OCI-LY7 (cell line): Measurements from ENCODE around the gene FBN3. TPM values are rescaled to one million over a fixed set of nuclear protein-coding genes. Genes with fewer than 3 reads are reported as not detected.

Source experiments
- BruUV-seq: library from RNA; stranded (reverse); fragments of 400-500 nt; replicated peaks from 2 replicates; lab custom pipeline; 2021; lab: Mats Ljungman, UMichigan
- CTCF ChIA-PET: fragments of 300-600 bp; sonication (Branson Sonifier 250); formaldehyde crosslinking; loops from one replicate; lab custom pipeline; 2022; ENCODE audit warnings: antibody characterized with exemption; ENCODE audit not compliant: unreplicated experiment; lab: Charles Lee
- POLR2A ChIA-PET: fragments of 300-600 bp; sonication (Branson Sonifier 250); formaldehyde crosslinking; loops from one replicate; lab custom pipeline; 2022; ENCODE audit warnings: antibody characterized with exemption; lab: Charles Lee
- DNase-seq: peaks from one replicate; pipeline ENCODE4 v3.0.0-alpha.2; 2015; ENCODE audit warnings: low spot score
- H2AFZ ChIP-seq: fragments of 200-600 bp; sonication (generic), shearing (Covaris generic); 2 replicates; pipeline ENCODE4 v1.6.1; 2014; ENCODE audit warnings: mild to moderate bottlenecking, antibody characterized with exemption, low read length, moderate library complexity
- H3K27ac ChIP-seq: fragments of 200-600 bp; sonication (generic); 2 replicates; pipeline ENCODE4 v1.5.1; 2014; ENCODE audit warnings: mixed run types, low read depth, mild to moderate bottlenecking, moderate library complexity, low read length, inconsistent platforms; ENCODE audit not compliant: poor library complexity, severe bottlenecking
- H3K36me3 ChIP-seq: fragments of 200-600 bp; sonication (generic); 2 replicates; pipeline ENCODE4 v1.6.1; 2014; ENCODE audit warnings: mild to moderate bottlenecking, antibody characterized with exemption, low read length, moderate library complexity, mixed read lengths; ENCODE audit not compliant: insufficient read depth
- H3K4me1 ChIP-seq: fragments of 200-600 bp; sonication (generic); 2 replicates; pipeline ENCODE4 v1.5.1; 2014; ENCODE audit warnings: mild to moderate bottlenecking, low read length; ENCODE audit not compliant: insufficient read depth, poor library complexity, severe bottlenecking
- H3K4me2 ChIP-seq: fragments of 200-600 bp; sonication (generic); 2 replicates; pipeline ENCODE4 v1.6.1; 2014; ENCODE audit warnings: mild to moderate bottlenecking, low read length
- H3K4me3 ChIP-seq: fragments of 200-600 bp; sonication (generic); 2 replicates; pipeline ENCODE4 v1.5.1; 2014; ENCODE audit warnings: mild to moderate bottlenecking, low read depth, low read length; ENCODE audit not compliant: poor library complexity, severe bottlenecking
- H3K79me2 ChIP-seq: fragments of 200-600 bp; sonication (generic); 2 replicates; pipeline ENCODE4 v1.6.1; 2016; ENCODE audit warnings: low read depth, mild to moderate bottlenecking, low read length, moderate library complexity, mixed read lengths; ENCODE audit not compliant: insufficient read depth
- H3K9me2 ChIP-seq: fragments of 200-600 bp; sonication (generic); 2 replicates; pipeline ENCODE4 v1.6.1; 2016; ENCODE audit warnings: mild to moderate bottlenecking, low read length, mixed read lengths; ENCODE audit not compliant: insufficient read depth
- H3K9me3 ChIP-seq: fragments of 200-600 bp; sonication (generic); 2 replicates; pipeline ENCODE4 v1.6.1; 2014; ENCODE audit warnings: mild to moderate bottlenecking, mixed run types, low read length, mixed read lengths
- H4K20me1 ChIP-seq: fragments of 200-600 bp; sonication (generic); 2 replicates; pipeline ENCODE4 v1.6.1; 2014; ENCODE audit warnings: mild to moderate bottlenecking, antibody characterized with exemption, low read length, moderate library complexity, mixed read lengths; ENCODE audit not compliant: insufficient read depth
- EZH2phosphoT487 ChIP-seq: fragments of 200-600 bp; sonication (generic); IDR thresholded peaks from 2 replicates; pipeline ENCODE4 v1.6.1; 2018; ENCODE audit warnings: low read depth, borderline replicate concordance, mild to moderate bottlenecking, mixed run types, antibody characterized with exemption, low read length, moderate library complexity, mixed read lengths
- intact Hi-C: fragments of 100-400 bp; cut with micrococcal nuclease; formaldehyde crosslinking; loops from one replicate; pipeline ENCODE4 v1.10.0; 2022; ENCODE audit not compliant: unreplicated experiment
- total RNA-seq, 2 experiments: library from RNA; depleted of rRNA in 1 of 2; stranded (reverse); fragments of >200 nt in 1 of 2; shearing (Covaris generic) in 1 of 2; gene quantifications; 2 replicates each; pipeline ENCODE4 v1.2.3, GENCODE V29; 2014 to 2022
- TF ChIP-seq, protein P1 (sequence below): fragments of 200-600 bp; sonication (generic); conservative IDR thresholded peaks from 2 replicates; pipeline ENCODE4 v1.5.1; 2014; ENCODE audit warnings: mild to moderate bottlenecking, antibody characterized with exemption, low read length, moderate library complexity, mixed read lengths

Gene FBN3
- total RNA-seq, 2 experiments from 2014 or later = not detected

DNA sequence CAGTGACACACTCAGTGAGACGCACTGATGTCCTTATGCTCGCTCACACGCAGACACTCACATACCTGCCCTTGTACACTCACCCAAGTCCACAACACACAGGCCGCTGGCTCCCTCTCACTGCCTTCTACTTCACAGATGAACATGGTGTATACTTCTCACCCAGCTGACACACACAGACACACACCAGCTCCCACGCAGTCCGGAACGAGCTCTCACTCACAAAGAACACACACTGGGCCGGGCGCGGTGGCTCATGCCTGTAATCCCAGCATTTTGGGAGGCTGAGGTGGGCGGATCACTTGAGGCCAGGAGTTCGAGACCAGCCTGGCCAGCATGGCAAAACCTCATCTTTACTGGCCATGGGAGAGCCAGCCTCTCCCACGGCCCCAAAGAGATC is 65.2 kb downstream of the FBN3 start:
- no peak overlapping the region for H3K27ac ChIP-seq
- H3K9me2 ChIP-seq = no peaks in the 10 kb centered on the region
- H4K20me1 ChIP-seq = no peaks in the 10 kb centered on the region
- H3K9me3 ChIP-seq = no peaks in the 10 kb centered on the region
- H3K4me1 ChIP-seq = no peaks in the 10 kb centered on the region
- intact Hi-C loops = no loop called here
- no TSS peak for BruUV-seq
- no peaks in the 10 kb centered on the region for H3K79me2 ChIP-seq
- POLR2A ChIA-PET = no interaction called here
- CTCF ChIA-PET = interaction anchor here (0.6 kb wide), 1 partner anchor 16 kb away, joined by 7 read pairs; no protein-coding TSS in a partner anchor
- no peak overlapping the region for H2AFZ ChIP-seq
- no peak overlapping the region for H3K4me2 ChIP-seq
- no peak overlapping the region for H3K4me3 ChIP-seq
- H3K36me3 ChIP-seq = no peaks in the 10 kb centered on the region
- TF ChIP-seq, protein P1, sequence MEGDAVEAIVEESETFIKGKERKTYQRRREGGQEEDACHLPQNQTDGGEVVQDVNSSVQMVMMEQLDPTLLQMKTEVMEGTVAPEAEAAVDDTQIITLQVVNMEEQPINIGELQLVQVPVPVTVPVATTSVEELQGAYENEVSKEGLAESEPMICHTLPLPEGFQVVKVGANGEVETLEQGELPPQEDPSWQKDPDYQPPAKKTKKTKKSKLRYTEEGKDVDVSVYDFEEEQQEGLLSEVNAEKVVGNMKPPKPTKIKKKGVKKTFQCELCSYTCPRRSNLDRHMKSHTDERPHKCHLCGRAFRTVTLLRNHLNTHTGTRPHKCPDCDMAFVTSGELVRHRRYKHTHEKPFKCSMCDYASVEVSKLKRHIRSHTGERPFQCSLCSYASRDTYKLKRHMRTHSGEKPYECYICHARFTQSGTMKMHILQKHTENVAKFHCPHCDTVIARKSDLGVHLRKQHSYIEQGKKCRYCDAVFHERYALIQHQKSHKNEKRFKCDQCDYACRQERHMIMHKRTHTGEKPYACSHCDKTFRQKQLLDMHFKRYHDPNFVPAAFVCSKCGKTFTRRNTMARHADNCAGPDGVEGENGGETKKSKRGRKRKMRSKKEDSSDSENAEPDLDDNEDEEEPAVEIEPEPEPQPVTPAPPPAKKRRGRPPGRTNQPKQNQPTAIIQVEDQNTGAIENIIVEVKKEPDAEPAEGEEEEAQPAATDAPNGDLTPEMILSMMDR = no peak
- TF ChIP-seq EZH2phosphoT487 = no peak
- DNase-seq = no peak

DNA sequence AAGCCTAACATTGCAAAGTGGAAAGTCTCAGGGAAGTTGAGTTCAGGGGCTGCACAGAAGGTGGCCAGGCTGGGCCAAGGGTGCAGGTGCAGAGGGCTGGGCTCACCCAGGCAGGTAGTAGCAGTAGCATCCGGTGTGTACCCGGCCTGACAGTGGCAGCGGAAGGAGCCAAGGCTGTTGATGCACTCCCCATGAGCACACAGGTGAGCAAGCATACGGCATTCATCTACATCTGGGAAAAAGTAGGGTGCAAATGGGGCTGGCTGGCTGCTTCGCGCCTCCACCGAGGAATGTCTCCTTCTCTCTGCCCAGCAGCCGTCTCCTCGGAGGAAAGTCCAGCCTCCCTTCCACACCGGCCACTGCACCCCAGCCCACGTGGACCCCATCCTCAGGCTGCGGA is 66.3 kb downstream of the FBN3 start:
- Histone ChIP-seq H4K20me1 (no peaks in the 10 kb centered on the region), H3K79me2 (no peaks in the 10 kb centered on the region), H3K27ac (no peak overlapping the region), H3K9me3 (no peaks in the 10 kb centered on the region), H3K4me1 (no peaks in the 10 kb centered on the region), H3K9me2 (no peaks in the 10 kb centered on the region), H2AFZ (no peak overlapping the region), H3K4me3 (no peak overlapping the region), H3K36me3 (no peaks in the 10 kb centered on the region), H3K4me2 (no peak overlapping the region)
- intact Hi-C loops = no loop called here
- ChIA-PET POLR2A (interaction anchor here (0.6 kb wide), 1 partner anchor 307 kb away, joined by 4 read pairs; no protein-coding TSS in a partner anchor), CTCF (no interaction called here)
- TF ChIP-seq, protein P1 = no peak
- TF ChIP-seq EZH2phosphoT487 = no peak
- no peak for DNase-seq
- no TSS peak for BruUV-seq

DNA sequence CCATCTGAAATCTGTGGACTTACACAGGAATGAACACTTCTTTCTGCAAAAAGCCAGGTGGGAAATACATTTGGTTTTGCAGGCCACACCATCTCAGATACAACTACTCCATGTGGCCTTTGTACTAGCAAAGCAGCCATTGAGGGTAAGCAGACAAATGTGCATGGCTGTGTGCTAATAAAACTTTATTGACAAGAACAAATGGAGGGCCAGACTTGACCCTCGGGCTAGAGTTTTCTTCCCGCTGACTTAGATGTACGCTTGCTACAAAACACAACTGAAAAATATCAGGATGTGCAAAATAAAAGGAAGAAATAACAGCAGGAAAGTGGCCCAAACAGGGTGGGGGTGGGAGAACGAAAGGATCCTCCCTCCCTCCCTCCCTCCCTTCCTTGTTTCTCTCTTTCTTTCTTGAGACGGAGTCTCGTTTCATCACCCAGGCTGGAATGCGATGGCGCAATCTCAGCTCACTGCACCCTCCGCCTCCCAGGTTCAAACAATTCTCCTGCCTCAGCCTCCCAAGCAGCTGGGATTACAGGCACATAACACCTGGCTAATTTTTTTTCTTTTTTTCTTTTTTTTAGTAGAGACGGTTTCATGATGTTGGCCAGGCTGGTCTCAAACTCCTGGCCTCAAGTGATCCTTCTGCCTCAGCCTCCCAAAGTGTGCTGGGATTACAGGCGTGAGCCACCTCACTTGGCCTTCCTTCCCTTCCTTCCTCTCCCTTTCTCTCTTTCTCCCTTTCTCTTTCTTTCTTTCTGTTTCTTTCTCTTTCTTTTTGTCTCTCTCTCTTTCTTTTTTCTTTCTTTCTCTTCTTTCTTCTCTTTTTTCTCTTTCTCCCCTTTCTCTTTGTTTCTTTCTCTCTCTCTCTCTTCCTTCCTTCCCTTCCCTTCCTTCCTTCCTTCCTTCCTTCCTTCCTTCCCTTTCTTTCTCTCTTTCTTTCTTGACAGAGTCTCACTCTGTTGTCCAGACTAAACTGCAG is 67.5 kb downstream of the FBN3 start:
- H4K20me1 ChIP-seq = no peaks in the 10 kb centered on the region
- H3K9me3 ChIP-seq = no peaks in the 10 kb centered on the region
- intact Hi-C loops = no loop called here
- POLR2A ChIA-PET = no interaction called here
- no peak for TF ChIP-seq EZH2phosphoT487
- TF ChIP-seq, protein P1 = no peak
- CTCF ChIA-PET = no interaction called here
- no peak overlapping the region for H3K4me3 ChIP-seq
- H3K36me3 ChIP-seq = no peaks in the 10 kb centered on the region
- no peaks in the 10 kb centered on the region for H3K9me2 ChIP-seq
- no peak for DNase-seq
- no TSS peak for BruUV-seq
- no peak overlapping the region for H3K27ac ChIP-seq
- H3K4me1 ChIP-seq = no peaks in the 10 kb centered on the region
- H3K79me2 ChIP-seq = no peaks in the 10 kb centered on the region
- H2AFZ ChIP-seq = no peak overlapping the region
- no peak overlapping the region for H3K4me2 ChIP-seq
